Activated naive CD8-positive, alpha-beta T cell (primary cell): ENCODE results near the gene VOPP1.
A peak's percentile ranks its signal among the peaks of the same experiment; 100 is the strongest.

Experiments used
- H3K27ac Mint-ChIP-seq: one replicate; pipeline ENCODE4 v1.8.0; 2021; ENCODE audit warnings: mixed read lengths
- H3K27me3 Mint-ChIP-seq: one replicate; pipeline ENCODE4 v1.8.0; 2021; ENCODE audit warnings: mixed read lengths
- H3K36me3 Mint-ChIP-seq: one replicate; pipeline ENCODE4 v1.8.0; 2021; ENCODE audit warnings: mixed read lengths
- H3K4me1 Mint-ChIP-seq: one replicate; pipeline ENCODE4 v1.8.0; 2021; ENCODE audit warnings: low read depth, mixed read lengths
- H3K4me3 Mint-ChIP-seq: one replicate; pipeline ENCODE4 v1.8.0; 2021; ENCODE audit warnings: mild to moderate bottlenecking, mixed read lengths
- H3K9me3 Mint-ChIP-seq: one replicate; pipeline ENCODE4 v1.8.0; 2021; ENCODE audit warnings: low read depth, mixed read lengths

Gene VOPP1

GRCh38 chr7:55458351-55458750 is 114.0 kb downstream of the VOPP1 start:
- no peak overlapping the region for H3K4me3 Mint-ChIP-seq
- H3K36me3 Mint-ChIP-seq, result peaks cover 36% of the 10 kb centered on the region
- no peaks in the 10 kb centered on the region for H3K27me3 Mint-ChIP-seq
- no peak overlapping the region for H3K27ac Mint-ChIP-seq
- H3K9me3 Mint-ChIP-seq, result peaks cover 32% of the 10 kb centered on the region
- peaks cover 33% of the 10 kb centered on the region for H3K4me1 Mint-ChIP-seq

GRCh38 chr7:55457801-55458200 is 114.5 kb downstream of the VOPP1 start:
- H3K4me3 Mint-ChIP-seq, result no peak overlapping the region
- no peaks in the 10 kb centered on the region for H3K27me3 Mint-ChIP-seq
- peaks cover 32% of the 10 kb centered on the region for H3K9me3 Mint-ChIP-seq
- H3K36me3 Mint-ChIP-seq, result peaks cover 33% of the 10 kb centered on the region
- no peak overlapping the region for H3K27ac Mint-ChIP-seq
- peaks cover 35% of the 10 kb centered on the region for H3K4me1 Mint-ChIP-seq

DNA sequence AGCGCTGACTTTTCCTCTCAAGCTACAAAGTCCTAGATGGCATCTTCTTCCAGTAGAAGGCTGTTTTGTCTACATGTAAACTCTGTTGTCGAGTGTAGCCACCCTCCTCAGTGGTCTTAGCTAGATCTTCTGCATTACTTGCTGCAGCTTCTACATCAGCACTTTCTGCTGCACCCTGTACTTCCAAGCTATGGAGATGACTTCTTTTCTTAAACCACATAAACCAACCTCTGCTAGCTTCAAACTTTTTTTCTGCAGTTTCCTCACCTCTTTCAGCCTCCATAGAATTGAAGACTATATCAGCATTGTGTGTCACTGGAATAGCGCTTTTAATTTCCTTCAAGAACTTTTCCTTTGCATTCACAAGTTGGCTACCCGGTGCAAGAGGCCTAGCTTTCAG is 119.3 kb downstream of the VOPP1 start:
- Mint-ChIP-seq H3K4me3 (no peak overlapping the region), H3K27ac (peak overlapping the region; percentile 1), H3K9me3 (peaks cover 20% of the 10 kb centered on the region), H3K27me3 (no peaks in the 10 kb centered on the region), H3K36me3 (peaks cover 16% of the 10 kb centered on the region), H3K4me1 (peaks cover 32% of the 10 kb centered on the region)

DNA sequence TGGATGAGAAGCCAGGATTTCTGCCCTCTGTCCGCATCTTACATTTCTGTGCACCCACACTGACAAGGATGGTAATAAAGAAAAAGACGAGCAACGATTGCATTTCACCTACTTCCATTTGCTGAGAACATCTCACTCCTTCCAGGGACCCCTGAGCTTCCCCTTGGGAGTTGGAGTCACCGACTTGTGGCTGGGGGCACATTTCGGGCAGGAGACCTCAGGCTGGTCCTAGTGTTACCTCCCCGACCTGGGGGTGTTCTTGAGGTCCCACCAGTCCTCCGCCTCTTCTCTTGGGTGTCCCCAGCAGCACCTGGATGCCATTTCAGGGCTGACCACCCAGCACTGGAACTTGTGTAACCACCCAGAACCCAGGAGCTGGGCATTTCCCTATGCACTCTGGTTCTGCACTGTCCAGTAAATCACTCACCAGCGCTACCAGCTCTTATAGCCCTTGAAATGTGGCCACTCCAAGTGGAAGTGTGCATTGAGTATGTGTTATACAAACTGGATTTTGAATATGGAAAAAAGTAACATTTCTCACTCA is 122.2 kb downstream of the VOPP1 start:
- Mint-ChIP-seq H3K27me3 (no peaks in the 10 kb centered on the region), H3K4me3 (no peak overlapping the region), H3K9me3 (peaks cover 2% of the 10 kb centered on the region), H3K36me3 (peaks cover 6% of the 10 kb centered on the region), H3K4me1 (peaks cover 31% of the 10 kb centered on the region), H3K27ac (no peak overlapping the region)

- Mint-ChIP-seq H3K36me3 (peaks cover 3% of the 10 kb centered on the region), H3K9me3 (no peaks in the 10 kb centered on the region), H3K27me3 (no peaks in the 10 kb centered on the region), H3K4me1 (peaks cover 31% of the 10 kb centered on the region), H3K27ac (no peak overlapping the region), H3K4me3 (no peak overlapping the region)
Observed at GRCh38 chr7:55449205-55449991, 122.9 kb downstream of the VOPP1 start.

DNA sequence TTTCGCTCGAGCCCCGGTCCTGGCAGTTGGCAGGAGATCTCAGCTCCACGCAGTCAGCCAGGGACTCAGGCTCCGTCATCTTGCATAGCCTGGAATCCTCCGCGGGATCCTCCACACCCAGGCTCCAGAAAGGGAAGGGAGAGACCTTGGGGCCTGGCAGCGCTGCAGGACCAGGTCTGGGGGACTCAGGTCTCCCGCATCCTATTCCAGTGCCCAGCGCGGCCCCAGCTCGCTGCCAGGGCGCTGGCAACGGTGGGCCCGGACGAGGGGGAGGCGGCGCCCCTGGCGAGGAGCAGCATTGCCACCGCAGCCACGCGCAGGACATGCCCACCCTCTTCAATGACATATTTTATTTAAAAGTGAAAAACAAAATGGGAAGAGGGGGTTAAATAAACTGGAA is 123.8 kb downstream of the VOPP1 start:
- peaks cover 3% of the 10 kb centered on the region for H3K36me3 Mint-ChIP-seq
- no peaks in the 10 kb centered on the region for H3K9me3 Mint-ChIP-seq
- H3K4me1 Mint-ChIP-seq, result peaks cover 26% of the 10 kb centered on the region
- no peak overlapping the region for H3K4me3 Mint-ChIP-seq
- H3K27ac Mint-ChIP-seq, result no peak overlapping the region
- H3K27me3 Mint-ChIP-seq, result no peaks in the 10 kb centered on the region

DNA sequence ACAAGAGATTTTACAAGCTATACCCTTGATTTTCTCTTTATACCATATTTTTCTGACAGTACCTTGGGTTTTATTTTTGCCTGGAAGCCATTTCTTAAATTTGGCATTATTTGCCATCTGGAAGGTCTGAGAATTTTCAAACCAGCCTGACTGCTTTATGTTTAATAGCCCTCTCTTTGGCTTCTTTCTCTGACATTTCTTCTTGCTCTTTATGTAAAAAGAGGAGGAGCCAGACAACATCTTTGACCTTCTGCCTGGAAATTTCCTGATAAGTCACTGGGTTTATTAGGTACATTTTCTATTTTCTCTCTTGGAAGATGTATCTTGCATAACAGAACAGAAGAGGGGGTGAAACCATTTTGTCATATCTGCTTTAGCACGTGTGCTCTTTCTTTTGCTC is 127.5 kb downstream of the VOPP1 start:
- Mint-ChIP-seq H3K4me1 (peaks cover 17% of the 10 kb centered on the region), H3K4me3 (no peak overlapping the region), H3K36me3 (peaks cover 2% of the 10 kb centered on the region), H3K27ac (no peak overlapping the region), H3K9me3 (no peaks in the 10 kb centered on the region), H3K27me3 (no peaks in the 10 kb centered on the region)

GRCh38 chr7:55441774-55442522 is 130.4 kb downstream of the VOPP1 start:
- Mint-ChIP-seq H3K4me3 (no peak overlapping the region), H3K27me3 (no peaks in the 10 kb centered on the region), H3K9me3 (no peaks in the 10 kb centered on the region), H3K4me1 (peaks cover 38% of the 10 kb centered on the region), H3K36me3 (peaks cover 2% of the 10 kb centered on the region), H3K27ac (no peak overlapping the region)

DNA sequence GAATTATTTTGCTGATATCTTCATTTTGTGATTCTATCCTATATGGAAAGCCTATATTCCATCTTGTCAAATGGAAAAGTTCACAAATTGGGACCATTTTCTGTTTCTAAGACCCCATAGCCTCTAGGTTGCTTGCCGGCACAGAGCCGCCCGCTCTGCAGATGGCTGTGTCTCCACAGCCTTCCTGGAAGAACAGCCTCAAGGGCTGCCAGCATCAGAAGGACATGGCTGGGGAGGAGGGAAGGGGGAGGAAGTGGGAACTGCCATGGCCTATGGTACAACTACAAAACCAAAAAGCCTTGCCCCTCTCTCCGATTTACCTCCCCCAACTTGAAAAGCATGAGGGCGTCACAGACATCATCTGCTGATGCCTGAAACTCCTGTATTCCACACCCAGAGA is 131.3 kb downstream of the VOPP1 start:
- Mint-ChIP-seq H3K4me3 (no peak overlapping the region), H3K27me3 (no peaks in the 10 kb centered on the region), H3K27ac (no peak overlapping the region), H3K4me1 (peaks cover 38% of the 10 kb centered on the region), H3K9me3 (no peaks in the 10 kb centered on the region), H3K36me3 (peaks cover 2% of the 10 kb centered on the region)

DNA sequence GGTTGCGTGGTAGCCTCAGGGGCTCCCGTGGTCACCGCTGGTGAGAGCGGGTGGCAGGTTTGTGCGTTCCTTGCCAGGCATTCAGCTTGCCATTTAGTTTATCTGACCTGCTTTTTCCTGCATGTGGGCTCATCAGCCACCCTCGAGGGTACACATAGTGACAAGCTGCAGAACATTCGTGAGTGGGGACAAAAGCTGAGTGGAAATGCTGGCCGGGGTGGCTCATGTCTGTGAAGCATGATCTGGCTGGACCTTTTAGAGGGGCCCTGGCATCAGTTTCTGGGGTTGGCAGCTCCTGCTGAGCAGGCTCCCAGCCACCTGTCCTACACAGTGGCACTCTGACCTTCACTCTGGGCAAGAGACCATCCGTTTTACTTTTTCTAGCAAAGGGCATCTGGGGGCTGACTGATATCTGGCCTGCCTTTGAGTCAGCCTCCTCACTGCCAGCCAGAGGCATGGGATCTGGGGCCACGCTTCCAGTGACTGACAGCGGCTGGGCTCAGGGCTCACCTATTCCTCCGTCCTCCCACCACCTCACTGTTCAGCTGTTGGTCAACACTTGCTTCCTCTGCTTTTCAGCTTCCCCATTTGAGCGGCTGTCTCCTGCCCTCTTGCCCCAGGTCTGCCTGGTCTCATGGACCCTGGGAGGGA is 132.1 kb downstream of the VOPP1 start:
- Mint-ChIP-seq H3K36me3 (peaks cover 2% of the 10 kb centered on the region), H3K9me3 (no peaks in the 10 kb centered on the region), H3K27me3 (no peaks in the 10 kb centered on the region), H3K4me1 (peaks cover 42% of the 10 kb centered on the region), H3K4me3 (no peak overlapping the region), H3K27ac (no peak overlapping the region)

DNA sequence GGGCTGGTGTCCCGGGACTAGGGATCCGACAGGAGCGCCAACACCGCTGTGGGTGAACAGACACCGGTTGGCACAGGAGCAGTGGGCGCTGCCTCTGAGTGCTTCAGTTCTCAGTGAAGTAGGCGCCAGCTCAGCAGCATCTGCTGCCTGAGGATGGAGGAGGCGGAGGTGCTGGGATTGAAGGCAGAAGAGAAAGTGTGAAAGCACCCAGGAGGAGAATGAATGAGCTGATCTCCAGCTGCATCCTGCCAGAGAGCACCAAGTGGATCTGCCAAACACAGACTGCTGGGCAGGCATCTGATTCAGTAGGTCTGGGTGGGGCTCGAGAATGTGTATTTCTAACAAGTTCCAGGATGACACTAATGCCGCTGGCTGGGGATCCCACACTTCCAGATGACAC is 132.7 kb downstream of the VOPP1 start:
- Mint-ChIP-seq H3K9me3 (no peaks in the 10 kb centered on the region), H3K27ac (peak overlapping the region; percentile 12), H3K36me3 (peaks cover 2% of the 10 kb centered on the region), H3K4me1 (peaks cover 37% of the 10 kb centered on the region), H3K27me3 (no peaks in the 10 kb centered on the region), H3K4me3 (no peak overlapping the region)

DNA sequence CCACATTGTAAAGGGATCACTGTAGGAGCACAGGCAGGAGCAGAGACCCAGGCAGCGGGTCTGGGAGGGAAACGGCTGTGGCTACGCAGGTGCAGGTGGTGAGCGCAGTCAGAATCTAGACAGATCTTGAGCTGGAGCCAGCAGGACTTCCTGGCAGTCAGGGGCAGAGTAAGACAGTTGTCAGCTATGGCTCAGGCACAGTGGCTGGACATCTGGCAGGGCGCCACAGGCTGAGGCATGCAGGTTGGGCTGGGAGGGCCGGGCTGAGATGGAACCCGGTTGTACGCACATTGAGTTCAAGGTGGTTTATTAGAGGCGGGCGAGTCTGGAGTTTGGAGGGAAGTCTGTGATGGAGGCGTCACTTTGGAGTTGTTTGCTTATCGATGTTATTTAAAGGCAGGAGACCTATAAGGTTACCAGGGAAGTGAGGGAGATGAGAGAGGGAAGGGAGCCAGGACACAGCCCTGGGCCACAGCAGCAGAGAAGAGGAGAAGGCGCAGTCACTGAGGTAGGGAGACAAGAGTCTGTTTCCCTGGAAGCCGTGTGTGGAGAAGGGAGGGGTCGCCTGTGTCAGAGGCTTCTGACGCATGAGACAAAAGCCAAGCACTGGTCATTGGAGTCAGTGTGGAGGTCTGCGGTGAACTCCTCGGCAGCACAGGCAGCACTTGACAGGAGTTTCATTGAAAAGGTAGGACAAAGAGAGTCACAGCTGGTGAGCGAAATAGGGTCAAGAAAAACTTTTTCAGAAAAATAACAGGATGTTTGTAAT is 133.4 kb downstream of the VOPP1 start:
- H3K27me3 Mint-ChIP-seq, result no peaks in the 10 kb centered on the region
- H3K4me3 Mint-ChIP-seq, result no peak overlapping the region
- H3K36me3 Mint-ChIP-seq, result peaks cover 2% of the 10 kb centered on the region
- no peaks in the 10 kb centered on the region for H3K9me3 Mint-ChIP-seq
- H3K27ac Mint-ChIP-seq, result peak overlapping the region; percentile 12
- peaks cover 34% of the 10 kb centered on the region for H3K4me1 Mint-ChIP-seq

DNA sequence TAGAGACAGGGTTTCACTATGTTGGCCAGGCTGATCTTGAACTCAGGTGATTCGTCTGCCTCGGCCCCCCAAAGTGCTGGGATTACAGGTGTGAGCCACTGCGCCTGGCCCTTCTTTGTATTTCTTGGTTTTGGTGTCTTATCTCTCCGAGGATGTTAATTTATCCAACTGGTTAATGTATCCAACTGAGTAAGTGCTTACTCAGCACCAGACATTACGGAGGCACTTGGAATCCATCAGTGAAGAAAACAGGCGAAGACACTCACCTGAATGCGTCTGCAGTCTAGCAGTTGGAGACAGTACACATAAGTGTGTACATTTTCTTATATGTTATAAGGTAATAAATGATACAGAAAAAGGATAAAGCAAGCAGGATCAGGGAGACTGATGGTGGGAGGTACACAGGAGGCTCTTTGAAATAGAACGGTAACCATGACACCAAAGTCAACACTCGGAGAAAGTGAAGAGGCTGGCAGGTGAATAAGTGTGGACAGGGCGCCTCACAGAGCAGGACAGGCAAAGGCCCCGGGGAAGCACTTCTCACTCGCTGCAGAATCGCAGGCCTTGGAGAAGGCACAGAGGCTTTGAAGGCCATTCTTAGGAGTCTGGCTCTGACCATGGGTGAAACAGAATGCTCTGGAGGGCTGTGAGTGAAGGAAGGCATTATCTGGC is 134.1 kb downstream of the VOPP1 start:
- H3K9me3 Mint-ChIP-seq, result no peaks in the 10 kb centered on the region
- peaks cover 37% of the 10 kb centered on the region for H3K4me1 Mint-ChIP-seq
- H3K4me3 Mint-ChIP-seq, result no peak overlapping the region
- no peak overlapping the region for H3K27ac Mint-ChIP-seq
- H3K27me3 Mint-ChIP-seq, result no peaks in the 10 kb centered on the region
- H3K36me3 Mint-ChIP-seq, result peaks cover 2% of the 10 kb centered on the region

GRCh38 chr7:55437375-55437774 is 134.9 kb downstream of the VOPP1 start:
- H3K36me3 Mint-ChIP-seq, result peaks cover under 1% of the 10 kb centered on the region
- no peaks in the 10 kb centered on the region for H3K9me3 Mint-ChIP-seq
- peaks cover 42% of the 10 kb centered on the region for H3K4me1 Mint-ChIP-seq
- H3K27me3 Mint-ChIP-seq, result no peaks in the 10 kb centered on the region
- H3K27ac Mint-ChIP-seq, result no peak overlapping the region
- no peak overlapping the region for H3K4me3 Mint-ChIP-seq
